GM18502 (cell line): ENCODE data around the gene BTC.
"Not testable (repeated sequence)": the region's sequence is repeated elsewhere in the genome, so short reads cannot be mapped to it uniquely, and the experiment has no call there.

Experiments used
- ATAC-seq: cut with Tn5 transposase; IDR thresholded peaks from one replicate; pipeline ENCODE4 v1.9.1; 2021; ENCODE audit warnings: mild to moderate bottlenecking; ENCODE audit not compliant: unreplicated experiment, poor library complexity

Gene BTC, protein sequence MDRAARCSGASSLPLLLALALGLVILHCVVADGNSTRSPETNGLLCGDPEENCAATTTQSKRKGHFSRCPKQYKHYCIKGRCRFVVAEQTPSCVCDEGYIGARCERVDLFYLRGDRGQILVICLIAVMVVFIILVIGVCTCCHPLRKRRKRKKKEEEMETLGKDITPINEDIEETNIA

GRCh38 chr4:74794382-74795010 lies at the start of gene BTC:
Gene BTC, minus strand, starts transcription at chr4:74794523. Its CDS starts 198 bp downstream, at chr4:74794325.
- no peak for ATAC-seq

DNA sequence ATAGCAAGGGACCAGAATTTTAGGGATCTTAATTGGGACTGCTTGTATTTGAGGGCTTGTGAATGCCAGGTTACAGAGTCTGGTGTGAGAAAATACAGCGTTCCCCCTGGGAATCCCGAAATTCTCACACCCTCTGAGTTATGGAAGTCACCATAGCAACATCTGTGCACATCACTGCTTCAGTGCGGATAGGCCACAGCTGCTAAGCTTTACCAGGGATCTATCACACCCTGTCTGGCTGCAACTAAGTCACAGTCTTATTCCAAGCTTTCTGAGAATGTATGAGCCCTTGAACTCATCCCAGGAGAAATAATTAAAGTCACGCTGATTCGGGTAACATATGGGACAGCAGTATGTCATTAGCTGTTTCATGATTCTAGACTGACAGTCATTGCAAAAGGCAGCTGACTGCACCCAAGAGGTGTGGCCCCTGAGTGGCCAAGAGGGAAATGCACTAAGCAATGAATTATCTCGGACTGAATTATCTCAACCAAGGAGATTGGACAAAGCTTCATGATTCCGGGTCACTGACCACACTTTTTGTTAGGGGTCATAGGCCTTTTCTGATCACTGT lies 46.7 kb upstream of the BTC start:
- ATAC-seq, result no peak

GRCh38 chr4:74838746-74839370 lies 44.5 kb upstream of the BTC start:
- ATAC-seq, result no peak

DNA sequence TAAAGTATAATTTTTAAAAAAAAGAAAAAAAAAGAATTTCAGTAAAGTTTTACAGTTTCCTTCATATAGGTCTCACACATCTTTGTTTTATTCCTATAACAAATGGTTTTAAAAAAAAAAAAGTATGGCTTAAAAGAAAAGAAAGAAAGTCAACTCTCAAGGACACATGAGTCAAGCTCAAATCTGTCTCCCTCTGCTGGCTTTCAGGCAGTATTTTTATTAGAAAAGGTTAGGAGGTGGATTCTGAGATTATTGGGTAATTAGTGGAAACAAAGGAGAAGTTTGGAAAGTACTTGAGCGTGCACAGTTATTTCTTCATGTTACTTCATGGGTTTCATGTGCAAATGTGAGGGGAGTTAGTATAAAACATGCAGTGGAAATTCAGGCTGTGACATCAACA lies 36.6 kb upstream of the BTC start:
- no peak for ATAC-seq

GRCh38 chr4:74823194-74823593 lies 28.9 kb upstream of the BTC start:
- peak; percentile 87 for ATAC-seq

GRCh38 chr4:74822603-74823002 lies 28.3 kb upstream of the BTC start:
- no peak for ATAC-seq

GRCh38 chr4:74821541-74821940 lies 27.2 kb upstream of the BTC start:
- ATAC-seq, result no peak

DNA sequence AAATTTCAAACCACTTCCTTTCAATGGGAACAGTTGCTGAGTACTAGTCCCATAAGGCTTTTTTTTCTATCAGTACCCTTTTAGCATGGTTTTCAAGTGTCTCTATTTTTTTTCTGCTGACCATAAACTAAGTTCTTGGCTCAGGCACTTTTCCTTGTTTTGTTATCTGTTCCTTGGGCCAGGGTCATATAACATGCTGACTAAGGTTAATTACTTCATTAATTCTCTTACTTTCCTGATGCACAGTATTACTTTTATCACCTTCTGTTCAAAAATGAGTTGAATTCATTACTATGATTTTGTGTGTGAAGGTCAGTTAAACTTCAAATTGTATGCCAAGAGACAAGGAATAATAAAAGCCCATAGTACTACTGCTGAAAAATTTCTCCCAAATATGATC lies 19.7 kb upstream of the BTC start:
- no peak for ATAC-seq

DNA sequence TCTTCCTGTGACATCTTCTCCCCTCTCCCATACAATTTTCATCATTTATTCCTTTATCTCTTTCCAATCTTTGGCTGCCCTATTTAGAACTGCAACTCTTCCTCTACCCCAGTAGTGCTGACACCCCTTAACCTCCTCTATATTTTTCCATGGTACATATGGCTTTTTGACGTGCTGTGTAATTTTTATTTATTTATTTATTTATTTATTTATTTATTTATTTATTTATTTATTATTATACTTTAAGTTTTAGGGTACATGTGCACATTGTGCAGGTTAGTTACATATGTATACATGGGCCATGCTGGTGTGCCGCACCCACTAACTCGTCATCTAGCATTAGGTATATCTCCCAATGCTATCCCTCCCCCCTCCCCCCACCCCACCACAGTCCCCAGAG lies 17.7 kb upstream of the BTC start:
- ATAC-seq, result not testable (repeated sequence)

GRCh38 chr4:74805601-74806000 lies 11.3 kb upstream of the BTC start:
- no peak for ATAC-seq

DNA sequence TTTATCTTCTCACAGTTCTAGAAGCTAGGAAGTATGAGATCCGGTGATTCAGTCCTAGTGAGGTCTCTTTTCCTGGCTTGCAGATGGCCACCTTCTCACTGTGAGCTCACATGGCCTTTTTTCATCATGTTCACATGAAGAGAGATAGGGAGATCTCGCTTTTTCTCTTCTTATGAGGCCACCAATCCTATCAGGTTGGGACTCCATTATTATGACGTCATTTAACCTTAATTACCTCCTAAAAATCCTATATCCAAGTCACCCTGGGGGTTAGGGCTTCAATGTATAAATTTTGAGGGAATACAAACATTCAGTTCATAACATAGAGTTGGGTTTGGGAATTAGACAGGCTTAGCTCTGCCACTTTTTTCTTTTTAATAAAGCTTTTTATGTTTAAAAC lies 6.0 kb upstream of the BTC start:
- ATAC-seq, result no peak

DNA sequence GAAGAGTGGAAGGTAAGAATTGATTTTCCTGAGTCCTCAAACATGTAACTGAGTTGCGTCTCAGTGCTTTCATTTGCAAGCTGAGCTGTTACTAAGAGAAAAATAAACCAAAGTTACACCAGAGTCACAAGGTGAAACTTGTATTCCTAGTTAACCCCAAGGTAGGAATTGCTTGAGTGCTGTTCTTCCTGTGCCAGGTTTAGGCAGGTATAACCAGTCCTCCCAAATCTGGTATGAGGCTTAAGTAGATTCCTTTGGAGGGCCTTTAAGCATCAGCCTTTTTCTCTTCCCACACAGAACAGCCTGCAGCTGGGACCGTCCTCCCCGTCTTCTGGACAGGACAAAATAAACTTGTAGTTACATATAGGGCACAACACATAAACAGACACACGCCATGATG lies 2.3 kb upstream of the BTC start:
- ATAC-seq, result no peak

DNA sequence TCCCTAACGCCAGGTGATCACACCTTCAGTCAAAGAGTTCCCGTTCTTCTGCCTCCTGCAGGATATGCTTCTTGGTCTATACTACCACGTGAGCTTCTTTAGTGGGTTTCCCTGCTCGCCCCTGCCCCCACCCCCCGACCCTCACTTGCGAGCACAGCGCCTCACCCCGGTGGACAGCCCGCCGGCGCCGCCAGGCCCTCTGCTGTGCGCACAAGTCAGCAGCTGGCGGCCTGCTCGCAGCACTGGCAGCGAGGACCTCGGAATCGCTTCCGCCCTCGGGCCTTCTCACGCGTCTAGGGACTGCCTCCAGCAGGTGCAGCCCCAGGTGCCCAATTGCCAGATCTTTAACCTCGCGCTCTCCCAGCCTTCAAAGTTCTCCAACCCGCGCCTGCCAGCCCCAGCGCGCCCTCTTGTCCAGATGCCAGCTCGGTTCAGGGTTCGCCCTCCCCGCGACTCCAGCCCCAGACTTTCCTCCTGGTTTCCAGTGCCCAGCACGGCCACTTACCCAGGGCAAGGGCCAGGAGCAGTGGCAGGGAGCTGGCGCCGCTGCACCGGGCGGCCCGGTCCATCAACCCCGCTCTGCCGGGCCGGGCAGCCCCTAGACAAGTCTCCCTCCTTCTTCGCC lies 454 bp downstream of the BTC start:
- no peak for ATAC-seq

DNA sequence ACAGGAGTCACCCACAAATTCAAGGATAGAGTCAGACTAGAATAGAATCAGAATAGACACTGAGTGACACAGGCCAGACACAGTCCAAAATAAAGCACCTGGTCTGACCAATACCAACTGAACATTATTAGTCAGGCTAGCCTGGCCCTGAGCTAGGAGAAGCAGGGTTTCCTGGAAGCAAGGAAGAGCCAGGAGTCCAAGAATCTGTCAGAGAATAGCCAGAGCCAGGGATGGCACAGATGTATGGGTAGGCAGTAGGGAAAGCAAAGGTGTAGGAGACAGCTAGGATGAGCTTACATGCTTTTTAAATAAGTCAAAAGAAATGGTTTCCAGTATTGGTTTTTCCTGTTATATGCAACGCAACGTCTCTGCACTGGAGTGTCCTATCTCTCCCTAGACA lies 3.7 kb downstream of the BTC start:
- no peak for ATAC-seq

DNA sequence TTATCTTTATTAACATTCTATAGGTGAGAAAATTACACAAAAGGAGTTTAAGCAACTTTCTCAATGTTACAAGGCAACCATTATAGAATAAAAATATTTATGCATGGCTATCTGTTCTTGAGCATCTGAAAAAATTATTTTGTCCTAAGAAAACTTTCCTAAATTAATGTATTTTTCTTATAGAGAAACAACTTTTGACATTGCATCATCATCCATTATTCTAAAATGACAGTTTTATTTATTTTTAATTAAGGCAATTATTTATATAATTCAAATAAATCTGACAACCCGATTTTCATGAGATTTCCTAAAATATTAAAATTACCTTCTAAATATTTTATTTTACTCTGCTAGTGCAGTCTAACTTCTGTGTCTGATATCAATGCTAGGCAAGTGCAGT lies 4.8 kb downstream of the BTC start:
- ATAC-seq, result no peak

GRCh38 chr4:74777531-74777930 lies 16.8 kb downstream of the BTC start:
- ATAC-seq, result no peak

DNA sequence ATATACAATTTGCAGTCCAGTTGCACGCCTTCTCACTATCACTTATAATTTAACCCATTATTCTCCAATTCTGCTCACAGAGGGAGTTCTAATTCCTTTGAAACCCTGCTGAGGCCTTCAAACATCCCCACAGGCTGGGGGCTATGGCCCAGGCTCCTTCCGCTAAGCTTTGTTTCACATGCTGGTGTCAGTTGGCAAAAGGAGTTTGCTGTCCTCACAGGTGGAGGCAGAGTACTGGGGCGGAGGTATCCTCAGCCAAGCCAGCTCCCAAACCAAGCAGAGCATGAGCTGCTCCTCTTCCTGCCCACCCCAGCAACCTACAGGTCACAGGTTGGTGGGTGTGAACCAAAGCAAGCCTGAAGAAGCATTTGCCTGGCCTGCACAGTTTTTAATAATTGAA lies 21.5 kb downstream of the BTC start:
- ATAC-seq, result no peak

DNA sequence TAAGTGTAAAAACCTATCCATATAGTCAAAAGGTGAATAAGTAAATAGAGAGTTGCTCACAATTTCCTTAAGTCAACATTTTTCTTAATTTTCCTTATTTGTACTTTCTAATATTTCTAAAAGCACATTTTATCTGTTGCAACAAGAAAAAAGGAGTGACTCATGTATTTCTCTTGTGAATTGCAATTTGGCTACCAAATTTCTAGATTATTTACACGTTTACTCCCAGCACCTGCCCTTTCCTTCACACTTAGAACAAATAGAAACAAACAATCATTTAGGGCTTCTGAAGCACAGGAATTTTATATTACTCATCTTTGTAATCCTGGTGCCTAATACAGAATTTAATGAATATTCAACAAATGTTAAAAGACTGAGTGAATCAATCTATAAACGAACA lies 22.2 kb downstream of the BTC start:
- no peak for ATAC-seq

GRCh38 chr4:74770226-74770910 lies 24.0 kb downstream of the BTC start:
- no peak for ATAC-seq

DNA sequence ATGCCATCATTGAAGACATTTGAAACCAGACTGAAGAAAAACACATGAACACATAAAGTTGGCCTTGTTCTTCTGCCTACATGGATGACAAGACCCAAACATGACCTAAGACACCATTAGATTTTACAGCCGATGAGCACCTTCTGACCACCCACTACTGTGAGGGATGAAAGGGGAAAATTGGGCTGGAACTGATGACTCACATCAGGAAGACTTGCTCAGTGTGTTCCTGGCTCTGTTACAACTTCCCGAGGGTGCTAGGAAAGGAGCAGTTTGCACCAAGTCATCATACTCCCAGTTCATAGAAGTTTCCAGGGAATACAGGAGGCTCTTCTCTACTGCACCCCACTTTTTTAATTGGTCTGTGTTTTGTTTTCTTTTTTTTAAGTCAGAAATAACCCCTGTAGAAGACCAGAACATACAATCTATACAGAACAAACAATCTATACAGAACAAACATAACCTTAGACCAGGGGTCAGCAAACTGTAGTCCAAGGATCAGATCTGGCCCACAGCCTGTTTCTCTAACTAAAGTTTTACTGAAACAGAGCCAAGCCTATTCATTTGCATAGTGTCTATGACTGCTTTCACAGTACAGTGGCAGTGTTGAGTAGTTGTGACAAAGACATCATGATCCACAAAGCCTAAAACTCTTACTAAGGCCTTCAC lies 25.3 kb downstream of the BTC start:
- peak; percentile 88 for ATAC-seq
